Measurements from ENCODE around the gene MGAT3.

DNA sequence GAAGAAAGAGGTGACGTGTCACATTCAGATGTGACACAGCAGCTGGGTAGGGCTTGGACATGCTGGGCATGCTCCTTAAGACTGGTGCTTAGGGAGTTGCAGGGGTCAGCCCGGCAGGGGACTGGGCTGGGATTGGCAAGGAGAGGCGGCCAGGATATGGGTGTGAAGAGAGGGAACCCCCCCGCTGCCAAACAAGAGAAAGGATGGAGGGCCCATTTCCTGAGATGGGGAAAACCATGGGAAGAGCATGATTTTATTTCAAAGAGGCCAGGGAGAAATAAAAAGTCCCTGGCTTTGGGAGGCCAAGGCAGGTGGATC lies 68.8 kb downstream of the MGAT3 start:
- TF ChIP-seq, protein P1, sequence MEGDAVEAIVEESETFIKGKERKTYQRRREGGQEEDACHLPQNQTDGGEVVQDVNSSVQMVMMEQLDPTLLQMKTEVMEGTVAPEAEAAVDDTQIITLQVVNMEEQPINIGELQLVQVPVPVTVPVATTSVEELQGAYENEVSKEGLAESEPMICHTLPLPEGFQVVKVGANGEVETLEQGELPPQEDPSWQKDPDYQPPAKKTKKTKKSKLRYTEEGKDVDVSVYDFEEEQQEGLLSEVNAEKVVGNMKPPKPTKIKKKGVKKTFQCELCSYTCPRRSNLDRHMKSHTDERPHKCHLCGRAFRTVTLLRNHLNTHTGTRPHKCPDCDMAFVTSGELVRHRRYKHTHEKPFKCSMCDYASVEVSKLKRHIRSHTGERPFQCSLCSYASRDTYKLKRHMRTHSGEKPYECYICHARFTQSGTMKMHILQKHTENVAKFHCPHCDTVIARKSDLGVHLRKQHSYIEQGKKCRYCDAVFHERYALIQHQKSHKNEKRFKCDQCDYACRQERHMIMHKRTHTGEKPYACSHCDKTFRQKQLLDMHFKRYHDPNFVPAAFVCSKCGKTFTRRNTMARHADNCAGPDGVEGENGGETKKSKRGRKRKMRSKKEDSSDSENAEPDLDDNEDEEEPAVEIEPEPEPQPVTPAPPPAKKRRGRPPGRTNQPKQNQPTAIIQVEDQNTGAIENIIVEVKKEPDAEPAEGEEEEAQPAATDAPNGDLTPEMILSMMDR (conservative IDR thresholded peaks at IDR 0.05 in 1 of 2, IDR thresholded peaks at IDR 0.05 in 1 of 2; ENCODE audit: extremely low read depth in 1 of 2, insufficient read depth in 1 of 2, low read depth in 1 of 2, low read length in 2 of 2), result no peak
- TF ChIP-seq EZH2 (IDR thresholded peaks at IDR 0.05; ENCODE audit: borderline replicate concordance, low read length), result no peak

Data from mammary epithelial cell (primary cell).